Activated CD8-positive, alpha-beta memory T cell treated with anti-CD3 and anti-CD28 coated beads, Interleukin-2, amount 10 ng/mL, durations not matched to agents 7 days and 5 days (primary cell): ENCODE data around the gene S1PR4. TPM values are rescaled to one million over a fixed set of nuclear protein-coding genes. Genes with fewer than 3 reads are reported as not detected.

Experiments
- ATAC-seq: fragments of 150-1000 bp; cut with Tn5 transposase; one replicate; pipeline ENCODE4 v1.10.0; 2021; ENCODE audit warnings: moderate library complexity
- CTCF ChIA-PET: fragments of 350-600 bp; sonication (Branson Sonifier 250); formaldehyde crosslinking; loops from one replicate; lab custom pipeline; 2021; ENCODE audit warnings: antibody characterized with exemption; lab: Charles Lee
- DNase-seq: peaks from one replicate; pipeline ENCODE4 v3.0.0-alpha.2; 2020
- H3K27ac Mint-ChIP-seq: one replicate; pipeline ENCODE4 v1.8.0; 2021; ENCODE audit warnings: mild to moderate bottlenecking, mixed read lengths
- H3K27me3 Mint-ChIP-seq: one replicate; pipeline ENCODE4 v1.8.0; 2021; ENCODE audit warnings: mixed read lengths
- H3K36me3 Mint-ChIP-seq: one replicate; pipeline ENCODE4 v1.8.0; 2021; ENCODE audit warnings: mild to moderate bottlenecking, mixed read lengths
- H3K4me1 Mint-ChIP-seq: one replicate; pipeline ENCODE4 v1.8.0; 2021; ENCODE audit warnings: mixed read lengths
- H3K4me3 Mint-ChIP-seq: one replicate; pipeline ENCODE4 v1.8.0; 2021; ENCODE audit warnings: mild to moderate bottlenecking, moderate library complexity, mixed read lengths
- H3K9me3 Mint-ChIP-seq: one replicate; pipeline ENCODE4 v1.8.0; 2022; ENCODE audit warnings: low read depth, mixed read lengths
- total RNA-seq, 2 experiments: library from RNA; stranded (reverse); gene quantifications; one replicate each; pipeline ENCODE4 v1.2.3, GENCODE V29; 2021

S1PR4 gene
- 100 to 1,000 TPM; 122 to 155 TPM for total RNA-seq

DNA sequence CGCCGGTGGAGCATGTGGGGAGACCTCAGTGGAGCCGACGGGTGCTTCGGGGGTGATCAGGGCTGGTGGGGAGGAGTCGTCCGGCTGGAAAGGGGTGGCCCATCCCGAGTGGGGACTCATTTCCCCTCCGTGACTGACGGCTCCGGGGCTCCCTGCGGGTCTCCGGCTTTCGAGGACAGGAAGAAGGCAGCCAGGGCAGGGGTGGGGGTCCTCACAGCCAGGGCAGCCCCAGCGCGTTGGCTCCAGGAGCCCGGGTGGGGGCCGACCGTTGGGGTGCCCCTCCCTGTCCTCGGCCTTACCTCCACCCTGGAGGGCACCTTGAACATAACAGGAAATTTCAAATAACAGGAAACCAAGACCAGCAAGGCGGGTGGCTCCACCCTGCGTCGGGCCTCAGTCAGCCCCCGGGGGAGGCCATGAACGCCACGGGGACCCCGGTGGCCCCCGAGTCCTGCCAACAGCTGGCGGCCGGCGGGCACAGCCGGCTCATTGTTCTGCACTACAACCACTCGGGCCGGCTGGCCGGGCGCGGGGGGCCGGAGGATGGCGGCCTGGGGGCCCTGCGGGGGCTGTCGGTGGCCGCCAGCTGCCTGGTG is at the start of gene S1PR4:
Gene S1PR4 (plus strand): TSS at position 393 of the 596 bp plus-strand sequence. CDS start 24 bp downstream, at position 417.
- Mint-ChIP-seq H3K4me3 (peak within 1 kb of the TSS; percentile 97), H3K27ac (peak within 1 kb of the TSS; percentile 91), H3K27me3 (no peaks in the 10 kb centered on the region), H3K36me3 (peaks cover 40% of the 10 kb centered on the region), H3K4me1 (peaks cover 30% of the 10 kb centered on the region), H3K9me3 (no peaks in the 10 kb centered on the region)
- peak; percentile 90 for DNase-seq
- CTCF ChIA-PET = interaction anchor here (1.3 kb wide), 1 partner anchor 32 kb away, joined by 3 read pairs; no protein-coding TSS in a partner anchor
- peak; percentile 81 for ATAC-seq

- Mint-ChIP-seq H3K4me1 (peaks cover 39% of the 10 kb centered on the region), H3K27ac (no peak overlapping the region), H3K9me3 (no peaks in the 10 kb centered on the region), H3K27me3 (no peaks in the 10 kb centered on the region), H3K4me3 (no peak overlapping the region), H3K36me3 (peaks cover 4% of the 10 kb centered on the region)
- ATAC-seq (no peak), DNase-seq (no peak)
- CTCF ChIA-PET = interaction anchor here (1.0 to 7.8 kb wide), 12 partner anchors 14 to 177 kb away, joined by 3 to 100 read pairs (median 12); partner anchors contain the start of gene NCLN
These were observed 49.5 kb upstream of the S1PR4 start for GRCh38 chr19:3129112-3129511.

DNA sequence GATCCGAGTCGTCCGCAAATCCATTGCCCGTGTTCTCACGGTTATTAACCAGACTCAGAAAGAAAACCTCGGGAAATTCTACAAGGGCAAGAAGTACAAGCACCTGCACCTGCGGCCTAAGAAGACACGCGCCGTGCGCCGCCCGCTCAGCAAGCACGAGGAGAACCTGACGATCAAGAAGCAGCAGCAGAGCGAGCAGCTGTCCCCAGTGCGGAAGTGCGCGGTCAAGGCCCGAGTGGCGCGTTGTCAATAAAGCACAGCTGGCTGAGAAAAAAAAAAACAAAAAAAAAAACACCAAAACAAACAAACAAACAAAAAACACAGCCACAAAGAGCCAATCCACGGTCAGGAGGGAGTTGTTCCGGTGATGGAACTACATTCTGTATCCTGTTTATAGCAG is 47.4 kb upstream of the S1PR4 start:
- CTCF ChIA-PET = interaction anchor here (1.8 to 7.8 kb wide), 7 partner anchors 12 to 181 kb away, joined by 6 to 100 read pairs (median 20); no protein-coding TSS in a partner anchor
- peaks cover 43% of the 10 kb centered on the region for H3K4me1 Mint-ChIP-seq

GRCh38 chr19:3132971-3133792 is 45.4 kb upstream of the S1PR4 start:
- DNase-seq (peak; percentile 94), ATAC-seq (peak; percentile 93)
- H3K4me1 Mint-ChIP-seq = peaks cover 50% of the 10 kb centered on the region
- peaks cover 2% of the 10 kb centered on the region for H3K27me3 Mint-ChIP-seq
- peak overlapping the region; percentile 94 for H3K27ac Mint-ChIP-seq
- H3K36me3 Mint-ChIP-seq = peaks cover 11% of the 10 kb centered on the region
- H3K9me3 Mint-ChIP-seq = no peaks in the 10 kb centered on the region
- H3K4me3 Mint-ChIP-seq = peak overlapping the region; percentile 57
- CTCF ChIA-PET = interaction anchor here (0.6 to 6.7 kb wide), 8 partner anchors 10 to 161 kb away, joined by 3 to 100 read pairs (median 8); no protein-coding TSS in a partner anchor

More for the DNA sequence above, 47.4 kb upstream of the S1PR4 start:
- Mint-ChIP-seq H3K9me3 (no peaks in the 10 kb centered on the region), H3K27me3 (no peaks in the 10 kb centered on the region), H3K4me3 (no peak overlapping the region), H3K27ac (peak overlapping the region; percentile 74), H3K36me3 (peaks cover 4% of the 10 kb centered on the region)
- ATAC-seq = no peak
- DNase-seq = no peak

DNA sequence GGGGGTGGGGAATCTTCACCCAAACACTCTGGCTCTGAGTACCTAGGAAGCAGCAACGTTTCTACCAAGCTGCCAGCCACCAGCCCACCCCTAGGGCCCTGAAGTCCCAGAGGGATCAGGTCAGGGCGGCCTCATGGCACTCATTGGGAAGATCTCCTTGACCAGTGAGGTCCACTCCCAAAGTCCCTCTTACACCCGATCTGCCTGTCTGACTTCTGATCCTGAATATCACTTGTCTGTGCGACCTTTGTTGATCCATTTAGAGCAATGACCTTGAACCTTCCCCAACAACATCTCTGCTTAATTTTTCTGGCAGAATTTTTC is 44.8 kb upstream of the S1PR4 start:
- H3K36me3 Mint-ChIP-seq = peaks cover 11% of the 10 kb centered on the region
- peak overlapping the region; percentile 94 for H3K27ac Mint-ChIP-seq
- CTCF ChIA-PET = interaction anchor here (1.0 to 6.7 kb wide), 5 partner anchors 9 to 298 kb away, joined by 3 to 100 read pairs (median 11); no protein-coding TSS in a partner anchor
- DNase-seq = no peak
- H3K27me3 Mint-ChIP-seq = peaks cover 2% of the 10 kb centered on the region
- no peaks in the 10 kb centered on the region for H3K9me3 Mint-ChIP-seq
- peaks cover 50% of the 10 kb centered on the region for H3K4me1 Mint-ChIP-seq
- peak overlapping the region; percentile 57 for H3K4me3 Mint-ChIP-seq
- ATAC-seq = no peak

- peaks cover 52% of the 10 kb centered on the region for H3K4me1 Mint-ChIP-seq
- peaks cover 2% of the 10 kb centered on the region for H3K27me3 Mint-ChIP-seq
- H3K27ac Mint-ChIP-seq = peak within 1 kb of the TSS; percentile 46
- CTCF ChIA-PET = interaction anchor here (0.8 to 2.7 kb wide), 6 partner anchors 10 to 100 kb away, joined by 3 to 8 read pairs (median 4); no protein-coding TSS in a partner anchor
- peaks cover 18% of the 10 kb centered on the region for H3K36me3 Mint-ChIP-seq
- peak; percentile 61 for DNase-seq
- peak within 1 kb of the TSS; percentile 73 for H3K4me3 Mint-ChIP-seq
- no peaks in the 10 kb centered on the region for H3K9me3 Mint-ChIP-seq
- peak; percentile 25 for ATAC-seq
These were observed 42.4 kb upstream of the S1PR4 start, which contains the start of gene GNA15 for GRCh38 chr19:3135961-3136683. TSS of gene GNA15 (plus strand) at chr19:3136033. CDS start at chr19:3136451, 418 bp downstream.

DNA sequence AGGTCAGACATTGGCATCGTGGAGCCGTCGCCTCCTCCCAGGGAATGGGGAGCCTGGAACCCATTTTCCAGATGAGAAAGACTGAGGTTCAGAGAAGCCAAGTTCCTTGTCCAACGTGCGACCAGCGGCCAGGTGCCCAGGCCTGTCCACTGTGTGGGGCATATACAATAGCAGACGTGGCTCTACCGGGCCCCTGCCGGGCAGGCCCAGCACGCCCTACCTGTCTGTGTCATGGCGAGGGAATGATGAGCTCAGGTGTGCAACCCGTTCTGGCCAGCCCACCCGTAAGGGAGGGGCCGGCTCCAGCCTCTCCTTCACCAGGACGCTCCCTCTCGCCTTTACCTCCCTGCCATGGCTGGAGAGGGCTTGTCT is 41.9 kb upstream of the S1PR4 start:
- H3K27ac Mint-ChIP-seq = peak overlapping the region; percentile 45
- H3K27me3 Mint-ChIP-seq = peaks cover 2% of the 10 kb centered on the region
- DNase-seq (no peak), ATAC-seq (no peak)
- peaks cover 55% of the 10 kb centered on the region for H3K4me1 Mint-ChIP-seq
- no peaks in the 10 kb centered on the region for H3K9me3 Mint-ChIP-seq
- H3K4me3 Mint-ChIP-seq = peak overlapping the region; percentile 73
- CTCF ChIA-PET = interaction anchor here (0.8 to 2.7 kb wide), 5 partner anchors 10 to 101 kb away, joined by 3 to 16 read pairs (median 5); no protein-coding TSS in a partner anchor
- H3K36me3 Mint-ChIP-seq = peaks cover 18% of the 10 kb centered on the region

GRCh38 chr19:3137119-3137518 is 41.5 kb upstream of the S1PR4 start:
- ATAC-seq (no peak), DNase-seq (no peak)
- Mint-ChIP-seq H3K4me1 (peaks cover 58% of the 10 kb centered on the region), H3K36me3 (peaks cover 18% of the 10 kb centered on the region), H3K4me3 (peak overlapping the region; percentile 73), H3K27ac (peak overlapping the region; percentile 45), H3K27me3 (peaks cover 2% of the 10 kb centered on the region), H3K9me3 (no peaks in the 10 kb centered on the region)
- CTCF ChIA-PET = interaction anchor here (0.8 to 2.4 kb wide), 4 partner anchors 10 to 101 kb away, joined by 3 to 16 read pairs (median 4); no protein-coding TSS in a partner anchor

GRCh38 chr19:3138268-3138667 is 40.3 kb upstream of the S1PR4 start:
- H3K4me1 Mint-ChIP-seq = peaks cover 54% of the 10 kb centered on the region
- peak overlapping the region; percentile 36 for H3K27ac Mint-ChIP-seq
- CTCF ChIA-PET = interaction anchor here (0.7 to 10.7 kb wide), 7 partner anchors 7 to 34 kb away, joined by 3 to 100 read pairs (median 3); no protein-coding TSS in a partner anchor
- no peak for DNase-seq
- ATAC-seq = no peak
- H3K27me3 Mint-ChIP-seq = peaks cover 2% of the 10 kb centered on the region
- H3K4me3 Mint-ChIP-seq = peak overlapping the region; percentile 26
- peaks cover 17% of the 10 kb centered on the region for H3K36me3 Mint-ChIP-seq
- H3K9me3 Mint-ChIP-seq = no peaks in the 10 kb centered on the region

DNA sequence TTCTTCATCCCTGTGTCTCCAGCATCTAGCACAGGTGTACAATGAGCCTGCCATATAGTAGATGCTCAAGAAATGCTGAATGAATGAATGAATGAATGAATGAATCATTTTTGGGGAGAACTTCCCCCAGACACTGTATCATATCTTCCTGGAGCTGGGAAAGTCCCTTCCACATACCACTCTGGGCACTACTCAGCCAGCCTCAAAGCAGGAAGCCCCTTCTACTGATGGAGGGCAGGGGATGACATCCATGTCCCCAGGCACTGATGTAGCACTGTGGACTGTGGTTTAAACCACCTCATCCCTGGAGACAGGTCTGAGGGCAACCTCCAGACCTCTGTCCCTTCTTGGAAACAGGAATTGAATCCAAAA is 37.9 kb upstream of the S1PR4 start:
- CTCF ChIA-PET = interaction anchor here (0.9 to 10.7 kb wide), 6 partner anchors 10 to 190 kb away, joined by 3 to 100 read pairs (median 8); partner anchors contain the start of gene NCLN
- Mint-ChIP-seq H3K36me3 (peaks cover 14% of the 10 kb centered on the region), H3K9me3 (no peaks in the 10 kb centered on the region), H3K27me3 (peaks cover 2% of the 10 kb centered on the region), H3K4me1 (peaks cover 38% of the 10 kb centered on the region), H3K4me3 (no peak overlapping the region), H3K27ac (peak overlapping the region; percentile 67)
- no peak for DNase-seq
- ATAC-seq = no peak

- no peak overlapping the region for H3K4me3 Mint-ChIP-seq
These were observed 36.3 kb upstream of the S1PR4 start for GRCh38 chr19:3142292-3142670.

GRCh38 chr19:3142781-3143337 is 35.7 kb upstream of the S1PR4 start:
- ATAC-seq = no peak
- no peak for DNase-seq
- peaks cover 39% of the 10 kb centered on the region for H3K4me1 Mint-ChIP-seq
- H3K27ac Mint-ChIP-seq = no peak overlapping the region
- CTCF ChIA-PET = interaction anchor here (1.1 to 10.7 kb wide), 7 partner anchors 12 to 38 kb away, joined by 3 to 100 read pairs (median 5); no protein-coding TSS in a partner anchor
- no peak overlapping the region for H3K4me3 Mint-ChIP-seq
- peaks cover 12% of the 10 kb centered on the region for H3K36me3 Mint-ChIP-seq
- H3K27me3 Mint-ChIP-seq = no peaks in the 10 kb centered on the region
- no peaks in the 10 kb centered on the region for H3K9me3 Mint-ChIP-seq

More at GRCh38 chr19:3142292-3142670, 36.3 kb upstream of the S1PR4 start:
- DNase-seq (no peak), ATAC-seq (no peak)
- Mint-ChIP-seq H3K36me3 (peaks cover 14% of the 10 kb centered on the region), H3K4me1 (peaks cover 41% of the 10 kb centered on the region), H3K27me3 (no peaks in the 10 kb centered on the region), H3K9me3 (no peaks in the 10 kb centered on the region), H3K27ac (peak overlapping the region; percentile 52)
- CTCF ChIA-PET = interaction anchor here (1.1 to 10.7 kb wide), 6 partner anchors 11 to 38 kb away, joined by 4 to 100 read pairs (median 7); no protein-coding TSS in a partner anchor
